ENCODE results near the gene FUOM. TPM values are rescaled to one million over a fixed set of nuclear protein-coding genes. Genes with fewer than 3 reads are reported as not detected.
"Not testable (repeated sequence)": the region's sequence is repeated elsewhere in the genome, so short reads cannot be mapped to it uniquely, and the experiment has no call there.

Gene FUOM
- total RNA-seq, 1 donor from 2014 or later: 177 TPM

DNA sequence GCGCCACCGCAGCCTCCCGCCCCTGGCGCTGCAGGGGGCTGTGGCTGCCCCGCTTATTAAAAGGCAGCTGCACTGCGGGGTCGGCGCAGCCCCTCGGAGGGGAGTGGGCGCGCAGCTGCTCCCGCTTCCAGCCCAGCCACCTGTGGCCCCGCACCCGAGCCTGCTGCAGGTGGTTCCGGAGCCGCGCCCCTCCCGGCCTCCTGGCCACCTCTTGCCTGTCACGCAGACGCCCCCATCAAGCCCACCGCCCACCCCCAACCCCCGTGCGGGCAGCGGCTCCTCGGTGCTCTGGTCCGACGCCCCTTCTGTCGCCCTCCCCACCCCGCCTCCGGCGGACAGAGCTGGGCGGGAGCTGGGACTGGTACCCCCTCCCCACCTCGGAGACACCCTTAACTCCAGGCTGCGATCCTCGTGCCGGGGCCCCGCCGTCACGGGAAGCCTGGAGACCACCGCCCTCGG, 21.7 kb downstream of the FUOM start:
- DNase-seq (ENCODE audit: low spot score) (no peak), ATAC-seq (no peak)

DNA sequence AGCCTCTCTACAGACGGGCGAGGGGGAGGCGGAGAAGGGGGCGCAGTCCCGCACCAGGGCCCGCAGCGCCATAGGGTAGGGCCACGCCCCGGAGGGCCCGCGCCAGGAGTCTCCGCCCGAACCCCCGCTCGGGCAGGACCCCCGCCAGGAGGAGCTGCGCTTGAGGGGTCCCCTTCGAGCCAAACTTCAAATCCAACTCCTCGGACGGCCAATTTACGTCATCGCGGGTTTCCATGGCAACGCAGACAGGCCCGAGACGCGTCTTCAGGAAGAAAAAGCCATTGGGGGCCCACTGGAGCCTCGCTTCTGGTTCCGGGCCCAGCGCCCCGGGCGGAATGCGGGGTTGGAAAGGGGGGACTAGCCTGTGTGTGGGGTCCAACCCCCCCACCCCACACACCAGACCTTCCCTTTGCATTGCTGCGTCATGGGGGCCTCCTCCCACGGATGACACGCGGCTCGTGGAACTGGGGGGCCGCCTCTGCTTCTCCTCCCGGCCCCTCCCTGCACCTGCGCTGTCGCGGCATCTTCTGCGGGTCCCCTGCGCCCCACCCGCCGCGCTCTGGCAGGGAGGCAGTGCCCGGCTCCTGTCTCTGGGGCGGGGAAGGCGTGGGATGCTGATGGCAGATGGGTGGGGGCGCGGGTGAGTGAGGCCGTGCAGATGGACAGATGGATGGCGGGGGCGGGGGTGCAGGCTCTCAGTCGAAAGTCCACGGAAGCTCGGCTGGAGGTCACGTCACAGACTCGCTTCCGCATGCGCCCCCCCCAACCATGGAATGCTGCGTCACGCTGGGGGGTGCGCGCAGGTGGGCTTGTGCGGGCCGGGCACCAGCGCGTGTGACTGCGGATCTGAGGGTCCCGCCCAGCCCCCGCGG, 22.3 kb downstream of the FUOM start:
- no peak for DNase-seq (ENCODE audit: low spot score)
- ATAC-seq: peak; percentile 27

DNA sequence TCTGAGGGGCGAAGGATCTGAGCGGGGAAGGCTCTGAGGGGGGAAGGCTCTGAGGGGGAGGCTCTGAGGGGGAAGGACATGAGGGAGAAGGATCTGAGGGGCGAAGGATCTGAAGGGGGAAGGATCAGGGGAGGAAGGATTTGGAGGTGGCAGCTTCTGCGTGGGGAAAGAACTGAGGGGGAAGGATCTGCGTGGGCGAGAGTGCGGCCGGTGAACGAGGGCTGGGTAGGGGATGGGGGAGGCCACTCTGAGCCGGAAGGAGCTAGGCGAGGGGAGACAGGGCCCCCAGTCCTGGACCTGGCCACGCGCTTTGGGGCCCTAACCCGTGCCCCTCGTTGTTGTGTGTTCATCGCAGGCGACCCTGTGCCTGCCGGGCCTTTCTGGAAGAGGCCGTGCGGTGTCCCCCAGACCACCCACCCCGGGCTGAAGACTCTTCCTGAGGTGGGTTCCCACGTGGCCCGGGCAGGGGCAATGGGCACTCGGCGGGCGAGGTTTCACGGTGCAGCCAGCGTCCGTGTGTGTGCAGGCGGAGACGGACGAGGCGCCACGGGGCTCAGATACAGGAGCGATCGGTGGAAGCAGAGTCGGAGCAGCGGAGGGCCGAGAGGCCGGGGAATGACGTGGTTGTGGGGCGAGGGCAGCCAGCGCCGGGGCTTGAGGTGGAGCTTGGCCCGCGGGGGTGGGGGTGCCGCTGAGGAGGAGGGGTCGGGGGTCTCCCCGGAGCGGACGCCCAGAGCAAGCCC, 23.1 kb downstream of the FUOM start:
- DNase-seq (ENCODE audit: low spot score): no peak
- ATAC-seq: peak; percentile 33

DNA sequence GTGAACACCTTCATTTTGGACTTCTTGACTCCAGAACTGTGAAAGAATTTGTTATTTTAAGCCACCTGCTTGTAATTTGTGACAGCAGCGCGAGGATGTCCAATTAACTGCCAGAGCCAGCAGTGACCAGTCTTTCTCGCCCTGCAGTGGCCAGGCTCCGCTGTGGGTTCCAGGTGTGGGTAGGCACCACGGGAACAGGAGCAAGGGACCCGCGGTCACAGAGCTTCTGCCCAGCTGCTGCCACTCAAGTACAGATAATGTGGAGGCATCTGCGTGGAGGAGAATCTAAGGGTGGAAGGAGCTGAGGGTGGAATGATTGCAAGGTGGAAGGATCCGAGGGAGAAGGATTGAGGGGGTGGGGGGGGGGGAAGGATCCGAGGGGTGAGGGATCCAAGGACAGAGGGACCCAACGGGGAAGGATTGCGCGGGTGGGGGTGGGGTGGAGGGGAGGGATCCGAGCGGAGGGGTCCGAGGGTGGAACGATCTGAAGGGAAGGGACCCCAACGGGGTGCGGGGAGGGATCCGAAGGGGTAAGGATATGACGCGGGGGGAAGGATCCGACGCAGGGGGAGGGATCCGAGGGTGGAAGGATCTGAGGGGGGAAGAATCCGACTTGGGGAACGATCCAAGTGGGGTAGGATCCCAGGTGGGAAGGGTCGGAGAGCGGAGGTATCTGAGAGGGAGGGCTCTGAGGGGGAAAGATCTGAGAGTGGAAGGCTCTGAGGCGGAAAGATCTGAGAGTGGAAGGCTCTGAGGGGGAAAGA, 24.7 kb downstream of the FUOM start:
- ATAC-seq (no peak), DNase-seq (ENCODE audit: low spot score) (no peak)

DNA sequence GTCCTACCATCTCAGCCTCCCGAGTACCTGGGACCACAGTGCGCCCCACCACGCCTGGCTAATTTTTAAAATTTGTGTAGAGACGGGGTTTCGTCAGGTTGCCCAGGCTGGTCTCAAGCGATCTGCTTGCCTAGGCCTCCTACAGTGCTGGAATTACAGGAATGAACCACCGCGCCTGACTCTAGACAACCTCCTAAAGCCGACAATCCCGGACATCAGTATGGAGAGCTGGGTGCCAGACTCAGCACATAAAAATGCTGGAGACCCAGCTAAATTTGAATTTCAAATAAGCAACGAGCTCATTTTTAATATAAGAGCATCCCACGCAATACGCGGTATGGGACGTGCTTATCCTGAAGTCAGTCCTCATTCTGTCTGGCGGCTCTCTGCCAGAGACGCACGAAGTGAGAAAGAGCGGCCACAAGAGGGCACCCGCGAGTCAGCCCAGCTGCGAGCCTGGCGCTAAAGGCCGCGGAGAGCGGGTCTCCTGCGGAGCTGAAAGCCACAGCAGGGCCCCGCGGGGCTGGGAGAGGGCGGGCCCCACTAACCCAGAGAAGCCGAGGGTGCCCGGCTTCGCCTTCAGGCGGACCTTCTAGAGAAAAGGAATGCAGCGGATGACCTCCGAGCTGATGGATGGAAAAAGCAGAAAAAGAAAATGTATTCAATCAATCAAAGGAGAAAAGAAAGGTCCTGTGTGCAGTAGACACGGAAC, 28.2 kb downstream of the FUOM start:
- ATAC-seq (peak; percentile 96), DNase-seq (ENCODE audit: low spot score) (peak; percentile 85)

DNA sequence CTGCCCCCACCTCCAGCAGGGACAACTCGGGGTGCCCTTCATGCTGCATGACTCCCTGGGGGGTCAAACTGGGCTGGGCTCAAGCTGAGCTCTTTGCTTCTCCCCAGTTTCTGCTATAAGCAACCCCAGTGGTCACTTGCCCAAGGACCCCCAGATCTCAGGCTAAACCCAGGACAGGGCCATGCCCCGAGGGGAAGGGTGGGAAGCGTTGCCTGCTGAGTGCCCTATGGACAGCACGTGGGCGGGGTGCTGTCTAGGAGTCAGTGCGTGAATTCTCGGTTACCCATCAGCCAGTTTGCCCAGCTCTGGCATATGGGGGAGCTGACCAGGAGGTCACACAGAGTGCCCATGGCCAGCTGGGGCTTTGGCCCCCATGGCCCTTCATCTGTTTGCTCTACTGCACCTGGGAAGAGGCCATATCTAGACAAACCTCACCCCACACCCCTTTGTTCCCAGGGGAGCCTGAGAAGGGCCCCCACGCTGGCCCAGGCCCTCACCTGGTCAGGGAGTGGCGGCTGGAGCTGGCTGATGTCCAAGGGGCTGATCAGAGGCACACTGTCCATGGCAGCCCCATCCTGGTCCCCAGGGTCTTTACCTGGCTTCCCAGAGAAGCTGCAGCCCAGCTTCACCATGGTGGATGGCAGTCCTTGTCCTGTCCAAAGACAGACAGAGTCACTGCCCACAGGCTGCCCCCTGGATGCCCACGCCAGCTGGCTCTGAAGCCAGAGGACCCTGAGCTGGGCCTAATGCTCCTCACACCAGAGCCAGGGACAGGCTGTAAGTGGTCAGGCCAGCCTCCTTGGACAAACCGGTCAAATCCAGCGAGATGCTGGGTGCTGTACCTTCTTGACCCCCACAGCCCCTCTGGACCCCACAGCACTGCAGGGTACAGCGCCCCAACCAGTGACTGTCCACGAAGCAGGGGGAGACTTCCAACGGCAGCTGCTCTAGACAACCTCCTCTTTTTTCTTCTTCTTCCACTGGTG, 29.2 kb downstream of the FUOM start:
- DNase-seq (ENCODE audit: low spot score): no peak
- ATAC-seq: no peak

DNA sequence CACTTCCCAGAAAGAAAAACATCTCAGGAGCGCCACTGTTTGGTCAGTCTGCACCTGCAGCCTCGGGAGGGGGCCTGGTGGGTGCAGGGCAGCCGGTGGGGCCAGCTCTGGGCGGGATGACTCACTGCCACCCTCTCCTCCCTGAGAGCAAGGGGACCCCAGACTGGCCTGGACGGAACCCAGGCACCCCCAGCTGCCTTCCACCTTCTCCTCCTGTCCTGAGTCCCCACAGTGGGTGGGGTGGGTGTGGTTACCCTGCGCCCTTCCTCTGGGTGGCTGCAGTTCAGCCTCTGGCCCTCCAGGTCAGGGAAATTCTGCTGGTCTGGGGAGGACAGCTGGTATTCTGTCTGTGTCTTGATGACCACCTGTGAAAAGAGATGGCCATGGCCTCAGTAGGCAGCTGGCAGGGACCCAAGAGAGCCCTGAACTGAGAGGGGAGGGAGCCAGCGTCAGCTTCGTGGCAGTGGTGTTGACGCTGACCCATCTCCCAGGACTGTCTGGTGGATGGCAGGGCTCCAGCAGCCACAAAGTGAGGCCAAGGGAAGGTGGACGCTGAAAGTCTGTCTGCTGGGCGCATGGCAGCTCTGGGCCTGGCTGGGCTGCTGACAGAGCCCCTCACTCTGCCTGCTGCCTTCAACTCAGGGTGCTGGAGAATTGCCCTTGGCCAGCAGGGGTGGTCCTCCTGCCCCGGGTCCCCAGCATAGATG, 30.0 kb downstream of the FUOM start:
- DNase-seq (ENCODE audit: low spot score) (no peak), ATAC-seq (no peak)

DNA sequence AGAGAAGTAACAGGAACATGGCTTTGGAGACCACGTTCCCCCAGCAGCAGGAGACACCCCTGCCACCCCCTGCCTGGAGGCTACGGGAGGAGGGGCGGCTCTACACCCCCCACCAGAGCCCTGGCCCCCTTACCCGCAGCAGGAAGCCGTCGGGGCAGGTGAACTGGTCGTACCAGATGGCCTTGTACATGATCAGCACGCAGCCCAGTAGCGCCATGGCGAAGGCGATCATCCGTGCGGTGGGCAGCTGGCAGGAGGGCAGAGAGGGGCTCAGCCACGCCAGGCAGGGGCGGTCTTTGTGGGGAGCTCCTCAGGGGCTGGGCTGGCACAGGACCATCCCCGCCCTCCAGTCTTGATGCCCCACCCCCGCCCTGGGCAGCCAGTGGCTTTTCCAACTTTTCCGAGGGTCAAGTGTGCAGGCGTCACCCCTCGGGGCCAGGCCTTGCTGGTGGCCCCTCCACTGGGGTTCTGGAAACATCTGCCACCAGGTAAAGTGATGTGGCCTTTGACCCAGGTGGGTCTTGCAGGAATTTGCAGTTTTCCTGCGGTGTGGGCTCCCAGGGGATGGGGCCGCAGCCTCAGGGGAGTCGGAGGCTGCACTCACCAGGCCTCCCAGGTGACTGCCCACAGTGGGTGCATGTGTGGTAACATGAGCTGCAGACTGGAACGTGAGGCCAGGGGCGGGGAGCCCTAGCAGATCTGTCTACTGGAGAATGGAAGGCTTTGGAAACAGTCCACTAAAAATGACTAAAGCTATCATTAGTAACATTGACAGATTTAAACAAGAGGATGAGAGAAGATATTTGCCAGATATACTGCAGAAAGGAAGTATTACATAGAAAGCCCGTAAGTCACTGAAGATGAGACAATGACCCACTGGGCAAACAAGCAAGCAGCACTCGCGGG, 30.8 kb downstream of the FUOM start:
- ATAC-seq (no peak), DNase-seq (ENCODE audit: low spot score) (no peak)

DNA sequence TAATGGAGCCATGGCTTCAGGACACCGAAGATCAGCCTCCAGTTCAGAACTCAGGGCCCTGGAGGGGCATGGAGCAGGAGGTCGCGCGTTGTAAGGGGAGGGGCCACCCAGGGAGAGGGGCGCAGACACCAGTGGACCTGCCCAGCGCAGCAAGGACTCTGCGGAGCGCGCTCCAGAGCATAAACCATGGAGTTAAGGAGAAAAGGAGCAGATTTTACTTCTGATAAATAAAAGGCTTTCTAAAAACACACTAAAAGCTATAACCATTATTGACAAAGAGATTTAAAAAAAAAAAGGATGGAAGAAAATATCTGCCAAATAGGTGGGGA, 31.6 kb downstream of the FUOM start:
- ATAC-seq: no peak

DNA sequence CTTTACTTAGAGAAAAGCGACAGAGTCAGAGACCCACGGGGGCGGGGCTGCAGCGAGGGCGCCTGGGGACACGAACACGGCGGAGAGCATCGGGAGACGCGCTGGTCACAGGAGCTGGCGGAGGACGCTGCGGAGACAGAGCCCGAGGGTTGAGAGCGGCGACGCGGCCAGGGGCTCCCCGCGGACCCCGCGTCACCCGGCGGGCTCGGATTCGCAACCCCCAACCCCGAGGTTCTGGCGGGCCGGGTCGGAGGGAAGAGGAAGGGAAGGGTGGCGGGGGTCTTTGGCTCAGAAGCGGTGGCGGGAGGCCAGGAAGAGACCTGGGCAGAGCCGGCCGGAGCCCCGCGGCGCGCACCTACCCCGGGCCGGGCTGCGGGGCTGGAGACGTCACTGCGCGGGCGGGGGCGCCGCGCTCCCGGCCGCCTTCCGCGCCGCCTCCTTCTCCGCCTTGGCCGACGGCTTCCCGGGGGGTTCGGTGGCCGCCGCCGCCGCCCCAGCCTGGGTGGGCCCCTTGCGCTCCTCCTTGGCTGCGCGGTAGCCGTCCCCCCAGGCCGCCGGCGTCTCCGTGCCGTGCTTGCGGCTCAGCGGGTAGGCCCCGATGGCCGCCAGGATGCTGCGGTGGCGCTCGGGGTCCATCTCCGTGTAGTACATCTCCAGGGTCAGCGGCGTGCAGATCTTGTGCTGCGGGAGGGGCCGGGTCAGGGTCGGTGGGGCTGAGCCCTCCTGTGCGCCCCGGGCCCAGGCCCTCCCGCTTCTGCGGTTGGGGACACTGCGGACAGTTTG, 32.2 kb downstream of the FUOM start:
- no peak for ATAC-seq
- DNase-seq (ENCODE audit: low spot score): no peak

More for the DNA sequence above, 31.6 kb downstream of the FUOM start:
- no peak for DNase-seq (ENCODE audit: low spot score)

DNA sequence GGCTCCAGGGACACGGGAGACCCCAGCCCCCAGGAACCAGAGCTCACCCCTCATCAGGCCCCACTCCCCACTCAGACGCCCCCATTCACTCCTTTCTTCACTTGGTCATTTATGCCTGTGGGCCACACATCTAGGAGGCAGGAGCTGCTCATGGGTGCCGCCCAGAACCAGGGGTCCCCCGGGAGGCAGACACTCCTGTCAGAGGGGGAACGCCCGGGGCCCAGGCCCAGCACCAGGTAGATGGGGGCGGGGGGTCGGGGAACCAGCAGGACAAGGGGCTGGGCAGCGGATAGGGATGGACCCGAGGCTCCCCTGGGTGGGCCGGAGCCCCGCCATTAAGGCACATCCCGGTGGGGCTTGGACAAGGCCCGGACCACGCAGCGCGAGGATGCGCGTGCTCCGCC, 33.0 kb downstream of the FUOM start:
- ATAC-seq (no peak), DNase-seq (ENCODE audit: low spot score) (no peak)

DNA sequence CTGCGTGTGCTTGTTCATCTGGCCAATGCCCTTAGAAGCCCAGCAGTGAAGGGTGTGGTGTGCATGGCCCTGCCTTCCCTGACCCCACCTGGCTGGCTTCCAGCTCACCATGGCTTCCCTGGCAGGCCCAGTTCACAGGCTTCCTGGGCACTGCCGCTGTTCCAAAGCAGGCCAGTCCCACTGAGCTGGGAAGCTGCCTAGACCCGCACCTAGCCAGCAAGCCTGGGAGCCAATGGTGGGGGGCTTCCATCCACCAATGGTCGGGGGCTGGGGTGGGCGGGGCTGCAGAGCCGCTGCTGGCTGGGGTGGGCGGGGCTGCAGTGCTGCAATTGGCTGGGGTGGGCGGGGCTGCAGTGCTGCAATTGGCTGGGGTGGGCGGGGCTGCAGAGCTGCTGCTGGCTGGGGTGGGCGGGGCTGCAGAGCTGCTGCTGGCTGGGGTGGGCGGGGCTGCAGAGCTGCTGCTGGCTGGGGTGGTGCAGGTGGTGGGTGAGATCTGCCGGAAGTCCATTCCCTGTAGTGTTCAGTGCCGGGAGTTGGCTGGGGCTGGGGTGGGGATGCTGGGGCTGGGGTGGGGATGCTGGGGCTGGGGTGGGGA, 33.5 kb downstream of the FUOM start:
- DNase-seq (ENCODE audit: low spot score) (peak; percentile 67), ATAC-seq (peak; percentile 73)

DNA sequence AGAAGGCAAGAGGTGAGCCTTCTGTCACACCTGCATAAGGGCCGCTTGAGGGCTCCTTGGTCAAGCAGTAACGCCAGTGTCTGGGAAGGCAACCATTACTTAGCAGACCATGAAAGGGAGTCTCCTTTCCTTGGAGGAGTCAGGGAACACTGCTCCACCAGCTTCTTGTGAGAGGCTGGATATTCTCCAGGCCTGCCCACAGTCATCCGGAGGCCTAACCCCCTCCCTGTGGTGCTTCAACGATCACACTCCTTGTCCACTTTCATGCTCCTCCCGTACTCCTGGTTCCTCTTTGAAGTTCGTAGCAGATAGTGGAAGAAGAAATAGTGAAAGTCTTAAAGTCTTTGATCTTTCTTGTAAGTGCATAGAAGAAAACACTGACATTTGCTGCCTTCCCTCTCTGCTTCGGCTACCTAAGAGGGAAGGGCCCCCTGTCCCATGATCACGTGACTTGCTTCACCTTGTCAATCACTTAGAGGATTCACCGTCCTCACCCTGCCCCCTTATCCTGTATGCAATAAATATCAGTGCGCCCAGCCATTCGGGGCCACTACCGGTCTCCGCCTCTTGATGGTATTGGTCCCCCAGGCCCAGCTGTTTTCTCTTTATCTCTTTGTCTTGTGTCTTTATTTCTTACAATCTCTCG, 35.6 kb downstream of the FUOM start:
- ATAC-seq; DNase-seq (ENCODE audit: low spot score): not testable (repeated sequence)

DNA sequence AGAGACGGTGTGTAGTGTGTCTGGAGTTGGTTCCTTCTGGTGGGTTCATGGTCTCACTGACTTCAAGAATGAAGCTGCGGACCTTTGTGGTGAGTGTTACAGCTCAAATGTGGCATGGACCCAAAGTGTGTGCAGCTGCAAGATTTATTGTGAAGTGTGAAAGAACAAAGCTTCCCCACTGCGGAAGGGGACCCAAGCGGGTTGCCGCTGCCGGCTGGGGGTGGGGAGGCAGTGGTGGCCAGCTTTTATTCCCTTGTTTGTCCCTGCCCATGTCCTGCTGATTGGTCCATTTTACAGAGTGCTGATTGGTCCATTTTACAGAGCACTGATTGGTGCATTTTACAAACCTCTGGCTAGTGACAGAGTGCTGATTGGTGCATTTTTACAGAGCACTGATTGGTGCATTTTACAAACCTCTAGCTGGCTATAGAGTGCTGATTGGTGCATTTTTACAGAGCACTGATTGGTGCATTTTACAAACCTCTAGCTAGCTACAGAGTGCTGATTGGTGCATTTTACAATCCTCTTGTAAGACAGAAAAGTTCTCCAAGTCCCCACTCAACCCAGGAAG, 36.9 kb downstream of the FUOM start:
- not testable (repeated sequence) for DNase-seq (ENCODE audit: low spot score); ATAC-seq

DNA sequence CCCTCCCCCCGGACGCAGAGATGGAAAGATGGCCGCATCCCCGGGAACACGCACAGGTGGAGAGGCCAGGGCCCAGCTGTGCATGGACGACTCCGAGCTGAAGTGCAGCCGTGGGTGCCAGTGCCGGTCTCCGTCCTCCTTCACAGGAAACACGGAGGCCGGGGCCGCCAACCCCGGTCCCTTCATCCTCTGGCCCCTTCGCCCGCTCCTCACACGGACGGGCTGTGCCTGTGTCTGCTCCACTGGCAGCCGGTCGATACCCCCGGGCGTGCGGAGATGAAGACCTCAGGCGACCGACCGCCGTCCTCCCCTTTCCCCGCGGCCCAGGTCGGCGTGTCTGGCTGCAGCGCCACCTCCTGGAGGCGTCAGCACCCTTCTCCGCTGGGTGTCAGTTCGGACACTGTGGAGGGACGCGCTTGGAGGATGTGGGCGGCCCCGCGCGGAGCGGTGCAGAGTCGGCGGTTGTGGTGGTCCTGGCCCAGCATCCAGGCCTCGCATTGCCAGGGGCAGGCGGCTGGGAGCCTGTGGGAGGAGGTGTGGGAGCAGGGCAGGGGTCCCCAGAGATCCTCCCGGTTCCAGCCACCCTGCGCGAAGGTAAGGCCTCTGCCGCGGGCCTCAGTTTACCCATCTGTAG, 39.2 kb downstream of the FUOM start:
- ATAC-seq (peak; percentile 90), DNase-seq (ENCODE audit: low spot score) (no peak)
